Liver (tissue), 9 donors: ENCODE measurements around the gene NOP9. TPM values are rescaled to one million over a fixed set of nuclear protein-coding genes. Genes with fewer than 3 reads are reported as not detected.

Experiments used
- DNase-seq: peaks from one replicate; pipeline ENCODE4 v3.0.0-alpha.2; 2017; ENCODE audit warnings: low spot score
- H3K27ac ChIP-seq, 2 donors: one replicate each; pipeline ENCODE4 v1.7.0; 2013; ENCODE audit warnings: inconsistent platforms in 2 of 2, low read length in 2 of 2, control low read depth in 1 of 2, low read depth in 1 of 2, mild to moderate bottlenecking in 1 of 2
- H3K27me3 ChIP-seq, 4 donors: one replicate each; pipeline versions ENCODE4 v1.6.1 to v1.7.0; 2013; ENCODE audit warnings: low read length in 3 of 4, inconsistent platforms in 1 of 4, mild to moderate bottlenecking in 1 of 4, moderate library complexity in 1 of 4; ENCODE audit not compliant: control insufficient read depth in 4 of 4, insufficient read depth in 4 of 4
- H3K36me3 ChIP-seq, 4 donors: one replicate each; pipeline versions ENCODE4 v1.6.1 to v1.7.0; 2013; ENCODE audit warnings: low read length in 3 of 4, mild to moderate bottlenecking in 3 of 4, low read depth in 1 of 4, moderate library complexity in 1 of 4; ENCODE audit not compliant: control insufficient read depth in 4 of 4, insufficient read depth in 3 of 4
- H3K4me1 ChIP-seq, 4 donors: one replicate each; pipeline versions ENCODE4 v1.6.1 to v1.7.0; 2013; ENCODE audit warnings: low read length in 3 of 4, mild to moderate bottlenecking in 3 of 4, moderate library complexity in 1 of 4; ENCODE audit not compliant: control insufficient read depth in 4 of 4, insufficient read depth in 4 of 4
- H3K4me3 ChIP-seq, 3 donors: one replicate each; pipeline versions ENCODE4 v1.6.1 to v1.7.0; 2013; ENCODE audit warnings: low read length in 3 of 3, control low read depth in 1 of 3, low read depth in 1 of 3, mild to moderate bottlenecking in 1 of 3
- H3K9ac ChIP-seq, 2 donors: one replicate each; pipeline ENCODE4 v1.7.0; 2013; ENCODE audit warnings: low read length in 2 of 2, mild to moderate bottlenecking in 2 of 2, moderate library complexity in 2 of 2, control low read depth in 1 of 2, low read depth in 1 of 2
- H3K9me3 ChIP-seq, 4 donors: one replicate each; pipeline versions ENCODE4 v1.6.1 to v1.7.0; 2013; ENCODE audit warnings: low read length in 3 of 4; ENCODE audit not compliant: control insufficient read depth in 4 of 4
- ATF3 ChIP-seq: IDR thresholded peaks from 2 replicates; pipeline ENCODE4 v1.6.1; 2016; ENCODE audit warnings: antibody characterized with exemption
- CTCF ChIP-seq: fragments of 150-350 bp; IDR thresholded peaks from 2 replicates; pipeline ENCODE4 v1.5.1; 2017; ENCODE audit warnings: improper control_type of control experiment, low read depth, low read length; ENCODE audit not compliant: missing input control
- EGR1 ChIP-seq, 2 donors: IDR thresholded peaks; 2 replicates each; pipeline ENCODE4 v1.6.1; 2016 to 2018; ENCODE audit warnings: antibody characterized with exemption in 2 of 2, low read depth in 2 of 2
- FOXA1 ChIP-seq: IDR thresholded peaks from 2 replicates; pipeline ENCODE4 v1.6.1; 2016; ENCODE audit warnings: antibody characterized with exemption
- FOXA2 ChIP-seq: IDR thresholded peaks from 2 replicates; pipeline ENCODE4 v1.6.1; 2016; ENCODE audit warnings: antibody characterized with exemption
- GABPA ChIP-seq, 2 donors: IDR thresholded peaks in 1 of 2; conservative IDR thresholded peaks in 1 of 2; 2 replicates each; pipeline ENCODE4 v1.6.1; 2016; ENCODE audit warnings: antibody characterized with exemption in 2 of 2, mild to moderate bottlenecking in 1 of 2, moderate library complexity in 1 of 2
- HNF4A ChIP-seq, 2 donors: conservative IDR thresholded peaks; 2 replicates each; pipeline ENCODE4 v1.6.1; 2016; ENCODE audit warnings: antibody characterized with exemption in 2 of 2, mild to moderate bottlenecking in 2 of 2
- HNF4G ChIP-seq: IDR thresholded peaks from 2 replicates; pipeline ENCODE4 v1.6.1; 2016; ENCODE audit warnings: antibody characterized with exemption
- JUND ChIP-seq, 2 donors: IDR thresholded peaks; 2 replicates each; pipeline ENCODE4 v1.6.1; 2016; ENCODE audit warnings: antibody characterized with exemption in 2 of 2
- MAX ChIP-seq: IDR thresholded peaks from 2 replicates; pipeline ENCODE4 v1.6.1; 2016; ENCODE audit warnings: antibody characterized with exemption
- NR2F2 ChIP-seq: IDR thresholded peaks from 2 replicates; pipeline ENCODE4 v1.6.1; 2016; ENCODE audit warnings: antibody characterized with exemption
- RAD21 ChIP-seq, 2 donors: IDR thresholded peaks; 2 replicates each; pipeline ENCODE4 v1.6.1; 2016; ENCODE audit warnings: antibody characterized with exemption in 2 of 2, mild to moderate bottlenecking in 2 of 2
- REST ChIP-seq: IDR thresholded peaks from 2 replicates; pipeline ENCODE4 v1.6.1; 2016; ENCODE audit warnings: antibody characterized with exemption, mild to moderate bottlenecking
- RXRA ChIP-seq, 2 donors: IDR thresholded peaks; 2 replicates each; pipeline ENCODE4 v1.6.1; 2017 to 2018; ENCODE audit warnings: antibody characterized with exemption in 2 of 2, mild to moderate bottlenecking in 1 of 2
- SP1 ChIP-seq: IDR thresholded peaks from 2 replicates; pipeline ENCODE4 v1.6.1; 2018; ENCODE audit warnings: antibody characterized with exemption, mild to moderate bottlenecking
- TAF1 ChIP-seq: conservative IDR thresholded peaks from 2 replicates; pipeline ENCODE4 v1.6.1; 2016; ENCODE audit warnings: antibody characterized with exemption, mild to moderate bottlenecking
- YY1 ChIP-seq: IDR thresholded peaks from 2 replicates; pipeline ENCODE4 v1.6.1; 2016; ENCODE audit warnings: antibody characterized with exemption, mild to moderate bottlenecking
- ZBTB33 ChIP-seq: IDR thresholded peaks from 2 replicates; pipeline ENCODE4 v1.6.1; 2016; ENCODE audit warnings: antibody characterized with exemption
- WGBS: extraction: QIAGEN DNeasy Blood & Tissue Kit; methylation state at CpG from one replicate; pipeline ENCODE4 v1.1.7; 2013; 5-methylcytosine and 5-hydroxymethylcytosine counted together
- polyA plus RNA-seq, 2 donors: library from polyadenylated mRNA; stranded (reverse) in 1 of 2; unstranded in 1 of 2; fragments of 200-250 nt in 1 of 2; fragments of >200 nt in 1 of 2; fragmentation: Nextera tagmentation in 1 of 2; extraction: Ambion mirVana in 1 of 2; gene quantifications; one replicate each; pipeline versions ENCODE4 v1.2.1 to v1.2.3, GENCODE V29; 2013 to 2015
- total RNA-seq, 2 donors: library from RNA; depleted of rRNA; stranded (reverse); fragments of >200 nt; gene quantifications; one replicate each; pipeline ENCODE4 v1.2.3, GENCODE V29; 2014
- donor health status: healthy.
- donor health status: healthy.
- donor health status: healthy.
- donor health status: healthy.
- donor health status: healthy.

Gene NOP9
- total and polyA plus RNA-seq, 4 donors = 3.8 to 18.2 (median 9.7) TPM

- Histone ChIP-seq H3K27me3 (no peaks in the 10 kb centered on the region), H3K27ac (no peak overlapping the region), H3K4me3 (no peak overlapping the region), H3K4me1 (no peaks in the 10 kb centered on the region), H3K36me3 (peaks cover 0 to 13% (median 1%) of the 10 kb centered on the region in 4 donors), H3K9ac (no peak overlapping the region), H3K9me3 (no peaks in the 10 kb centered on the region)
- no peak for TF ChIP-seq EGR1 (IDR thresholded peaks at IDR 0.05; ENCODE audit: low read depth in 2 of 2)
- TF ChIP-seq FOXA1 = no peak
- no peak for TF ChIP-seq JUND (IDR thresholded peaks at IDR 0.05)
- no peak for TF ChIP-seq RXRA (IDR thresholded peaks at IDR 0.05)
- no peak for TF ChIP-seq RAD21 (IDR thresholded peaks at IDR 0.05)
- no peak for TF ChIP-seq HNF4A (conservative IDR thresholded peaks at IDR 0.05)
- TF ChIP-seq ZBTB33 = no peak
- TF ChIP-seq ATF3 = no peak
- no peak for TF ChIP-seq NR2F2
- TF ChIP-seq YY1 = no peak
- TF ChIP-seq HNF4G = no peak
- TF ChIP-seq MAX = no peak
- no peak for TF ChIP-seq SP1
- TF ChIP-seq GABPA (IDR thresholded peaks at IDR 0.05 in 1 of 2, conservative IDR thresholded peaks at IDR 0.05 in 1 of 2) = no peak
- TF ChIP-seq REST = no peak
- TF ChIP-seq FOXA2 = no peak
- no peak for TF ChIP-seq CTCF
- no peak for TF ChIP-seq TAF1
- 96% methylated on average over 12 of the region's 12 CpGs for WGBS
- DNase-seq = peak; percentile 71
Observed at GRCh38 chr14:24255931-24256711, 43.5 kb upstream of the NOP9 start.
